ENCODE results near the gene WNT1. TPM values are rescaled to one million over a fixed set of nuclear protein-coding genes. Genes with fewer than 3 reads are reported as not detected.

Gene WNT1
- total and polyA plus RNA-seq, 10 of the 15 experiments (the other 5 are each of a cell fraction or from before 2014, with no cell fraction given), result not detected

DNA sequence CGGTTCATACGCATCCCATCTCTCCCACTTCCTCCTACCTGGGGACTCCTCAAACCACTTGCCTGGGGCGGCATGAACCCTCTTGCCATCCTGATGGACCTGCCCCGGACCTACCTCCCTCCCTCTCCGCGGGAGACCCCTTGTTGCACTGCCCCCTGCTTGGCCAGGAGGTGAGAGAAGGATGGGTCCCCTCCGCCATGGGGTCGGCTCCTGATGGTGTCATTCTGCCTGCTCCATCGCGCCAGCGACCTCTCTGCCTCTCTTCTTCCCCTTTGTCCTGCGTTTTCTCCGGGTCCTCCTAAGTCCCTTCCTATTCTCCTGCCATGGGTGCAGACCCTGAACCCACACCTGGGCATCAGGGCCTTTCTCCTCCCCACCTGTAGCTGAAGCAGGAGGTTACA, 3.6 kb downstream of the WNT1 start:
- no peaks in the 10 kb centered on the region for H3K9me3 ChIP-seq (replicated peaks; ENCODE audit: control insufficient read depth, insufficient read depth, low read length)
- no peak overlapping the region; the same call in 1 of the 2 replicates for H3K4me2 ChIP-seq (ENCODE audit: control insufficient read depth, insufficient read depth)
- ChIA-PET SMC1A (ENCODE audit: uncharacterized antibody, unreplicated experiment) (interaction anchor here (3.2 kb wide), 1 partner anchor 129 kb away, joined by 13 read pairs; the partner anchor contains the start of gene DDX23), RAD21 (ENCODE audit: unreplicated experiment) (no interaction called here), POLR2A (no interaction called here), CTCF (interaction anchor here (0.7 to 9.5 kb wide), 5 partner anchors 11 to 129 kb away, joined by 3 to 106 read pairs (median 23); partner anchors contain the start of genes DDX23 and WNT10B)
- FAIRE-seq (no peak), DNase-seq (ENCODE audit: low read depth, low spot score) (no peak), ATAC-seq (no peak)
- H3K4me3 ChIP-seq, result no peak overlapping the region
- no peaks in the 10 kb centered on the region; the same call in 1 of the 2 replicates for H4K20me1 ChIP-seq (ENCODE audit: control insufficient read depth, insufficient read depth)
- BruUV-seq (replicated peaks), result no TSS peak
- H3K9ac ChIP-seq (ENCODE audit: control insufficient read depth, insufficient read depth, low read length), result no peak overlapping the region
- H3K4me1 ChIP-seq (ENCODE audit: control insufficient read depth, insufficient read depth, low read length), result peaks cover 34% of the 10 kb centered on the region
- H2AFZ ChIP-seq (ENCODE audit: control insufficient read depth, low read depth, low read length), result no peak overlapping the region
- H3K79me2 ChIP-seq (ENCODE audit: control insufficient read depth, insufficient read depth, low read length), result no peaks in the 10 kb centered on the region
- intact Hi-C loops (cut with micrococcal nuclease; ENCODE audit: unreplicated experiment) (no loop called here), in situ Hi-C loops (cut with MboI) (no loop called here)
- no peaks in the 10 kb centered on the region for H3K36me3 ChIP-seq (ENCODE audit: control insufficient read depth in 2 of 2, insufficient read depth in 2 of 2, low read length in 1 of 2)
- no peak overlapping the region for H3K27ac ChIP-seq (ENCODE audit: control insufficient read depth, insufficient read depth)
- peaks cover 26 to 43% of the 10 kb centered on the region in 2 experiments for H3K27me3 ChIP-seq (replicated peaks in 1 of 2; ENCODE audit: control insufficient read depth in 2 of 2, insufficient read depth in 2 of 2, low read length in 1 of 2)
- 51% methylated on average over 13 of the region's 13 CpGs for WGBS (ENCODE audit: insufficient coverage, insufficient replicate concordance, low lambda C conversion rate, missing lambda C conversion rate)
- TF ChIP-seq HDAC6 (IDR thresholded peaks at IDR 0.05; ENCODE audit: unreplicated experiment) (no peak), SMAD1 (IDR thresholded peaks at IDR 0.05; ENCODE audit: low read depth, partially characterized antibody) (no peak), EP300 (IDR thresholded peaks at IDR 0.05; ENCODE audit: borderline replicate concordance in 1 of 2, control insufficient read depth in 1 of 2, low read depth in 2 of 2, low read length in 2 of 2) (no peak), TARDBP (IDR thresholded peaks at IDR 0.05; ENCODE audit: borderline replicate concordance) (no peak), ZNF592 (IDR thresholded peaks at IDR 0.05) (no peak), CEBPB (IDR thresholded peaks at IDR 0.05; ENCODE audit: borderline replicate concordance in 1 of 2, low read depth in 2 of 2, low read length in 2 of 2) (no peak), IRF4 (IDR thresholded peaks at IDR 0.05; ENCODE audit: low read depth, low read length) (no peak), MXI1 (IDR thresholded peaks at IDR 0.05; ENCODE audit: low read depth, low read length) (no peak), TBL1XR1 (IDR thresholded peaks at IDR 0.05; ENCODE audit: low read depth, low read length) (no peak), SMAD5 (IDR thresholded peaks at IDR 0.05; ENCODE audit: low read depth) (no peak), STAT3 (IDR thresholded peaks at IDR 0.05; ENCODE audit: low read depth, low read length) (no peak), GABPA (IDR thresholded peaks at IDR 0.05; ENCODE audit: low read depth) (no peak)
- TF ChIP-seq, protein P1, sequence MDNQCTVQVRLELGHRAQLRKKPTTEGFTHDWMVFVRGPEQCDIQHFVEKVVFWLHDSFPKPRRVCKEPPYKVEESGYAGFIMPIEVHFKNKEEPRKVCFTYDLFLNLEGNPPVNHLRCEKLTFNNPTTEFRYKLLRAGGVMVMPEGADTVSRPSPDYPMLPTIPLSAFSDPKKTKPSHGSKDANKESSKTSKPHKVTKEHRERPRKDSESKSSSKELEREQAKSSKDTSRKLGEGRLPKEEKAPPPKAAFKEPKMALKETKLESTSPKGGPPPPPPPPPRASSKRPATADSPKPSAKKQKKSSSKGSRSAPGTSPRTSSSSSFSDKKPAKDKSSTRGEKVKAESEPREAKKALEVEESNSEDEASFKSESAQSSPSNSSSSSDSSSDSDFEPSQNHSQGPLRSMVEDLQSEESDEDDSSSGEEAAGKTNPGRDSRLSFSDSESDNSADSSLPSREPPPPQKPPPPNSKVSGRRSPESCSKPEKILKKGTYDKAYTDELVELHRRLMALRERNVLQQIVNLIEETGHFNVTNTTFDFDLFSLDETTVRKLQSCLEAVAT (IDR thresholded peaks at IDR 0.05), result no peak
- TF ChIP-seq, protein P2, sequence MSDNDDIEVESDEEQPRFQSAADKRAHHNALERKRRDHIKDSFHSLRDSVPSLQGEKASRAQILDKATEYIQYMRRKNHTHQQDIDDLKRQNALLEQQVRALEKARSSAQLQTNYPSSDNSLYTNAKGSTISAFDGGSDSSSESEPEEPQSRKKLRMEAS (IDR thresholded peaks at IDR 0.05; ENCODE audit: low read depth, low read length), result no peak

All from GM12878 (cell line).